ENCODE measurements around the gene ASZ1.

ASZ1 gene

GRCh38 chr7:117389871-117390270 lies 37.4 kb downstream of the ASZ1 start:
- Mint-ChIP-seq H3K4me3 (no peak overlapping the region), H3K27me3 (no peaks in the 10 kb centered on the region), H3K27ac (no peak overlapping the region), H3K36me3 (ENCODE audit: insufficient read depth) (no peaks in the 10 kb centered on the region), H3K4me1 (ENCODE audit: low read depth in 2 of 2) (no peaks in the 10 kb centered on the region), H3K9me3 (peaks cover 16 to 17% of the 10 kb centered on the region in 2 donors)
- ATAC-seq (replicated peaks) (no peak), DNase-seq (no peak)

GRCh38 chr7:117386110-117386706 lies 41.1 kb downstream of the ASZ1 start:
- H3K27me3 Mint-ChIP-seq = no peaks in the 10 kb centered on the region
- peaks cover 13 to 17% of the 10 kb centered on the region in 2 donors for H3K9me3 Mint-ChIP-seq
- H3K4me3 Mint-ChIP-seq = no peak overlapping the region
- H3K36me3 Mint-ChIP-seq (ENCODE audit: insufficient read depth) = no peaks in the 10 kb centered on the region
- no peaks in the 10 kb centered on the region for H3K4me1 Mint-ChIP-seq (ENCODE audit: low read depth in 2 of 2)
- no peak overlapping the region for H3K27ac Mint-ChIP-seq
- ATAC-seq (replicated peaks) (no peak), DNase-seq (no peak)

- H3K9me3 Mint-ChIP-seq = peaks cover 10 to 17% of the 10 kb centered on the region in 2 donors
- no peak overlapping the region for H3K27ac Mint-ChIP-seq
- H3K36me3 Mint-ChIP-seq (ENCODE audit: insufficient read depth) = no peaks in the 10 kb centered on the region
- H3K4me1 Mint-ChIP-seq (ENCODE audit: low read depth in 2 of 2) = no peaks in the 10 kb centered on the region
- no peak for DNase-seq
- no peaks in the 10 kb centered on the region for H3K27me3 Mint-ChIP-seq
- ATAC-seq (replicated peaks) = no peak
- H3K4me3 Mint-ChIP-seq = no peak overlapping the region
Measured at GRCh38 chr7:117385363-117386109, 41.8 kb downstream of the ASZ1 start.

- Mint-ChIP-seq H3K36me3 (ENCODE audit: insufficient read depth) (no peaks in the 10 kb centered on the region), H3K4me3 (no peak overlapping the region), H3K27ac (no peak overlapping the region), H3K4me1 (ENCODE audit: low read depth in 2 of 2) (no peaks in the 10 kb centered on the region), H3K9me3 (peaks cover 9 to 12% of the 10 kb centered on the region in 2 donors), H3K27me3 (no peaks in the 10 kb centered on the region)
- no peak for DNase-seq
- no peak for ATAC-seq (replicated peaks)
Measured at GRCh38 chr7:117384688-117385362, 42.5 kb downstream of the ASZ1 start.

- Mint-ChIP-seq H3K36me3 (ENCODE audit: insufficient read depth) (no peaks in the 10 kb centered on the region), H3K27ac (no peak overlapping the region), H3K4me3 (no peak overlapping the region), H3K9me3 (peaks cover 7 to 9% of the 10 kb centered on the region in 2 donors), H3K4me1 (ENCODE audit: low read depth in 2 of 2) (no peaks in the 10 kb centered on the region), H3K27me3 (no peaks in the 10 kb centered on the region)
- ATAC-seq (replicated peaks) = no peak
- DNase-seq = no peak
Measured at GRCh38 chr7:117383483-117384189, 43.7 kb downstream of the ASZ1 start.

GRCh38 chr7:117383046-117383445 lies 44.2 kb downstream of the ASZ1 start:
- Mint-ChIP-seq H3K9me3 (peaks cover 5 to 9% of the 10 kb centered on the region in 2 donors), H3K27ac (no peak overlapping the region), H3K36me3 (ENCODE audit: insufficient read depth) (no peaks in the 10 kb centered on the region), H3K4me3 (no peak overlapping the region), H3K27me3 (no peaks in the 10 kb centered on the region), H3K4me1 (ENCODE audit: low read depth in 2 of 2) (no peaks in the 10 kb centered on the region)
- DNase-seq (no peak), ATAC-seq (replicated peaks) (no peak)

GRCh38 chr7:117381362-117381761 lies 45.9 kb downstream of the ASZ1 start:
- no peak for DNase-seq
- ATAC-seq (replicated peaks) = no peak
- no peaks in the 10 kb centered on the region for H3K4me1 Mint-ChIP-seq (ENCODE audit: low read depth in 2 of 2)
- H3K9me3 Mint-ChIP-seq = no peaks in the 10 kb centered on the region
- no peak overlapping the region for H3K4me3 Mint-ChIP-seq
- no peaks in the 10 kb centered on the region for H3K36me3 Mint-ChIP-seq (ENCODE audit: insufficient read depth)
- H3K27me3 Mint-ChIP-seq = no peaks in the 10 kb centered on the region
- H3K27ac Mint-ChIP-seq = no peak overlapping the region

- H3K4me3 Mint-ChIP-seq = no peak overlapping the region
- DNase-seq (no peak), ATAC-seq (replicated peaks) (no peak)
- no peak overlapping the region for H3K27ac Mint-ChIP-seq
- H3K27me3 Mint-ChIP-seq = no peaks in the 10 kb centered on the region
- peaks cover 0 to 3% of the 10 kb centered on the region in 2 donors for H3K9me3 Mint-ChIP-seq
- H3K36me3 Mint-ChIP-seq (ENCODE audit: insufficient read depth) = no peaks in the 10 kb centered on the region
- no peaks in the 10 kb centered on the region for H3K4me1 Mint-ChIP-seq (ENCODE audit: low read depth in 2 of 2)
Measured at GRCh38 chr7:117375380-117375779, 51.9 kb downstream of the ASZ1 start.

GRCh38 chr7:117372073-117372472 lies 55.2 kb downstream of the ASZ1 start:
- no peaks in the 10 kb centered on the region for H3K36me3 Mint-ChIP-seq (ENCODE audit: insufficient read depth)
- H3K4me1 Mint-ChIP-seq (ENCODE audit: low read depth in 2 of 2) = no peaks in the 10 kb centered on the region
- H3K9me3 Mint-ChIP-seq = peaks cover 0 to 3% of the 10 kb centered on the region in 2 donors

GRCh38 chr7:117364339-117365080 lies 62.8 kb downstream of the ASZ1 start:
- Mint-ChIP-seq H3K4me3 (no peak overlapping the region), H3K9me3 (peaks cover 0 to 7% of the 10 kb centered on the region in 2 donors), H3K36me3 (ENCODE audit: insufficient read depth) (no peaks in the 10 kb centered on the region)

More at GRCh38 chr7:117372073-117372472, 55.2 kb downstream of the ASZ1 start:
- Mint-ChIP-seq H3K4me3 (no peak overlapping the region), H3K27ac (no peak overlapping the region), H3K27me3 (no peaks in the 10 kb centered on the region)
- DNase-seq (no peak), ATAC-seq (replicated peaks) (no peak)

GRCh38 chr7:117362294-117362888 lies 64.9 kb downstream of the ASZ1 start:
- DNase-seq = no peak
- H3K4me1 Mint-ChIP-seq (ENCODE audit: low read depth in 2 of 2) = no peaks in the 10 kb centered on the region
- no peak overlapping the region for H3K4me3 Mint-ChIP-seq
- H3K36me3 Mint-ChIP-seq (ENCODE audit: insufficient read depth) = no peaks in the 10 kb centered on the region
- peaks cover 0 to 7% of the 10 kb centered on the region in 2 donors for H3K9me3 Mint-ChIP-seq
- ATAC-seq (replicated peaks) = no peak
- no peaks in the 10 kb centered on the region for H3K27me3 Mint-ChIP-seq
- no peak overlapping the region for H3K27ac Mint-ChIP-seq

More at GRCh38 chr7:117364339-117365080, 62.8 kb downstream of the ASZ1 start:
- no peak for DNase-seq
- H3K27ac Mint-ChIP-seq = no peak overlapping the region
- H3K27me3 Mint-ChIP-seq = no peaks in the 10 kb centered on the region
- no peaks in the 10 kb centered on the region for H3K4me1 Mint-ChIP-seq (ENCODE audit: low read depth in 2 of 2)
- ATAC-seq (replicated peaks) = no peak

- Mint-ChIP-seq H3K9me3 (peaks cover 2 to 14% of the 10 kb centered on the region in 2 donors), H3K27me3 (no peaks in the 10 kb centered on the region), H3K4me1 (ENCODE audit: low read depth in 2 of 2) (no peaks in the 10 kb centered on the region), H3K4me3 (no peak overlapping the region), H3K27ac (no peak overlapping the region), H3K36me3 (ENCODE audit: insufficient read depth) (peaks cover 2% of the 10 kb centered on the region)
- DNase-seq (no peak), ATAC-seq (replicated peaks) (no peak)
Measured at GRCh38 chr7:117350027-117350426, 77.3 kb downstream of the ASZ1 start.
